Measurements from ENCODE around the gene TBX2.

Gene TBX2

DNA sequence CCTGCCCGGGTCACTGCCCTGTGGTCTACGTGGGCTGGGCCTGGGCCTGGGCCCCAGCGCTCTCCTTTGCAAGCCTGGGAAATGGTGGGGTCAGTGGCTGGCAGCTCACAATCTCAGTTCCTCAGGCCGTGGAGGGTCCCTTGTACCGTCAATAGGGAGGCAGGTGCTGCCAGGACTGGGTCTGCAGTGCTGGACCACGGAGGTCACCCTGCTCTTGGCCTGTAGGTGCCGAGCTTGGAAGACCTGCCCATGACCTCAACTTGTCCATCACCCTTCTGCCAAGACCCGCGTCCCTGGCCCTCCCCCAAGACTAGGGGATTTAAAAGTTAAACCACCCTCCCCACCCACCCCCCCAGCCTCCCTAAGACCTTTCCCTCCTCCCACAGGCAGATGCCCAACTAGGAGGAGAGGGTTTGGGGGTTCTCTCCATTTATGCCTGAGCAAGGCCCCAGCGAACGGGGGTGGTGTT lies 2.5 kb downstream of the TBX2 start:
- no peak for DNase-seq (ENCODE audit: low read depth in 2 of 2)

DNA sequence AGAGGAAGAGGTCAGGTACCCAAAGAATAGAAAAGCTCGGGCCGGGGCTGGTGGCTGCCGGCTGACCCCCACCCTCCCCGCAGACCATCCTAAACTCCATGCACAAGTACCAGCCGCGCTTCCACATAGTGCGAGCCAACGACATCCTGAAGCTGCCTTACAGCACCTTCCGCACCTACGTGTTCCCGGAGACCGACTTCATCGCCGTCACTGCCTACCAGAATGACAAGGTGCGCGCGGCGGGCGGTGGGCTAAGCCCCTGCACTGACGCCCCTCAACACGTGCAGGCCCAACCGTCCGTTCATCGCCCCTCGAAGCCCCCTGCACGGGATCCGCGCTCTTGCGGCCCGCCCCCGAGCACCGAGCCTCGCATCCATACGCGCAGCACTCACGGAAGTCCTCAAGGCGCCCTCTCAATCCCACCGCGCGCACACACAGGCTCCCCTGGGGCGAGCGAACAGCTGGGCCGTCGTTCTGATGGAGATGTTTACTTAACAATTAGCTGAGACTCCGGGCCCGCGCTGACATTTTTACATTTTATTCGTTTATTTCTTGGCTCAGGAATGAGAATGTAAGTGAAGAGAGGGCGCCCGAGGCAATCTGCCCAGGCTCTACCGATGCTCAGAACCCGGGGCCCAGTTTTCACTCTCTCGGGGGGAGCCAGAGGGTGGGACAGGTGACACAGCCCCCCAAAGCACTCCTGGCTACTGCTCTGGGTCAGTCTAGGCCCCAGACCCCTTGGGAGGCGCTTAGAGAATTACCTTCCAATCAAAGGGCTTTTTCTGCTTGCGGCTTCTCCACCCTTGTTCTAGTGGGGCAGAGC lies 3.5 kb downstream of the TBX2 start:
- DNase-seq (ENCODE audit: low read depth in 2 of 2) = no peak

- no peak for DNase-seq (ENCODE audit: low read depth in 2 of 2)
These were observed 4.4 kb downstream of the TBX2 start for GRCh38 chr17:61403801-61404662.

DNA sequence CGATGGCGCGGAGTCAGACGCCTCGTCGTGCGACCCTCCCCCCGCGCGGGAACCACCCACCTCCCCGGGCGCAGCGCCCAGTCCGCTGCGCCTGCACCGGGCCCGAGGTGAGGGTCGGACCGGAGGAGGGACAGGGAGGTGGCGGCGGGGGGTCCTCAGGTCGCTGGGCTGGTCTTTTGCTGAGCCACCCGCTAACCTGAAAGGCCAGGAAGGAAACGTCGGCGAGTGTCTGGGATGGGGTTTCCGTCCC lies 4.9 kb downstream of the TBX2 start:
- no peak for DNase-seq (ENCODE audit: low read depth in 2 of 2)

DNA sequence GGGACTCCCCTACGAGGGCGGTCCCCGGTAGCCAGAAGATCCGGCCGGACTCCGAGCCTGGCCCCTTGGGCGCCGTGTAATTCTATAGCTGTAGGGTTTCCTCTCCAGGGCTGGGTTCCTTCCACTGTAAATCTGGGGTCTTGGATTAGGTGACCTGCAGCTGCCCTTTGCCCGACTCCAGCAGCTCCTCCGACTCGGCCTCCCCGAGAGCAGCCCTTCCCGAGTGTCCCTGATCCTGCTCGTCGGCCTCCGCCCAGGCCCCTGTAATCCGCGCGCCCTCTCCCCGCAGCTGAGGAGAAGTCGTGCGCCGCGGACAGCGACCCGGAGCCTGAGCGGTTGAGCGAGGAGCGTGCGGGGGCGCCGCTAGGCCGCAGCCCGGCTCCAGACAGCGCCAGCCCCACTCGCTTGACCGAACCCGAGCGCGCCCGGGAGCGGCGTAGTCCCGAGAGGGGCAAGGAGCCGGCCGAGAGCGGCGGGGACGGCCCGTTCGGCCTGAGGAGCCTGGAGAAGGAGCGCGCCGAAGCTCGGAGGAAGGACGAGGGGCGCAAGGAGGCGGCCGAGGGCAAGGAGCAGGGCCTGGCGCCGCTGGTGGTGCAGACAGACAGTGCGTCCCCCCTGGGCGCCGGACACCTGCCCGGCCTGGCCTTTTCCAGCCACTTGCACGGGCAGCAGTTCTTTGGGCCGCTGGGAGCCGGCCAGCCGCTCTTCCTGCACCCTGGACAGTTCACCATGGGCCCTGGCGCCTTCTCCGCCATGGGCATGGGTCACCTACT lies 5.5 kb downstream of the TBX2 start:
- no peak for DNase-seq (ENCODE audit: low read depth in 2 of 2)

DNA sequence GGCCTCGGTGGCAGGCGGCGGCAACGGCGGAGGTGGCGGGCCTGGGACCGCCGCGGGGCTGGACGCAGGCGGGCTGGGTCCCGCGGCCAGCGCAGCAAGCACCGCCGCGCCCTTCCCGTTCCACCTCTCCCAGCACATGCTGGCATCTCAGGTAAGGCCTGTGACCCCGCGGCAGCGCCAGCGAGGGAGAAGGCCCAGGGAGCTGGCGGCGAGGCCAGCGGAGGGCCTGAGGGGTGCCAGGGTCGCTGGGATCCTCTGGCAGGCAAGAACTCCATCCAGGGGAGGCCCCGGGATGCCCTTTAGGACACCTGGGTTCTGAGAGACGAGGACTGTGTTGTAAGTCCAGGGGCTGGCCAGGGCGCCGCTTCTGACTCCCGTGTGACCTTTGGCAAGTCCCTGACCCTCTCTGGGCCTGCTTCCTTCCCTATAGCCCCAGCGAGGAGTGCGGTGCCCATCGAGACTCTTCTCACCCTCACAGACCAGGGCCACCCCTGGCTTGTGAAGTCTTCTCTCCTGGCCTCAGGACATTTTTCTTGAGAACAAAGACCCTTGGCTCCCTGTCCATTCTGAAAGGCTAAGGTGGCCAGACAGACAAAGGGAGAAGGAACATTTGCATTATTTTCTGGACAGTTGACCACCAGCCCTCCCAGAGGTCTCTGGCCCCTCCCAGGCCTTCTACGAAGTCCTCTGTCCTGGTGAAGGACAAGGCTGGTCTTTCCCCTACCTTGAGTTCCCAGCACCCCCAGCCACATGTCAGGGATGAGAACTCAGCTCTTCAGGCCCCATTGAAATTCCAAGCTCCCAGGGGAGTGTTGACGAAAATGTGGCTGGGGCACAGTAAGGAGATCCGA lies 6.3 kb downstream of the TBX2 start:
- no peak for DNase-seq (ENCODE audit: low read depth in 2 of 2)

DNA sequence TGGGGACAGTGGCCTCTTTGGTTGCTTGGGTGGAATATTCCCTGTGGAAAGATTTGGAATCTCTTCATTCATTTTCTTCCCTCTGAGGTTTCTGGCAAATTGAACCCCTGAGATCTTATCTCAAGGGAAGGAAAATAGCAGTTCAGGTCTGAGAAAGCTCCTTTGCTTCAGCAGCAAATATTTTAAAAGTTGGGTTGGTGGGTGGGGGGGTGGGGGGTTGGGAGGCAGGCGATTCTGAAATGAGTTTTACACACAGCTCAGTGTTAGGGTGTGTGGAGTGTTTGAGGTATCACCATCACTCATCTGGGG lies 6.8 kb downstream of the TBX2 start:
- DNase-seq (ENCODE audit: low read depth in 2 of 2) = no peak

DNA sequence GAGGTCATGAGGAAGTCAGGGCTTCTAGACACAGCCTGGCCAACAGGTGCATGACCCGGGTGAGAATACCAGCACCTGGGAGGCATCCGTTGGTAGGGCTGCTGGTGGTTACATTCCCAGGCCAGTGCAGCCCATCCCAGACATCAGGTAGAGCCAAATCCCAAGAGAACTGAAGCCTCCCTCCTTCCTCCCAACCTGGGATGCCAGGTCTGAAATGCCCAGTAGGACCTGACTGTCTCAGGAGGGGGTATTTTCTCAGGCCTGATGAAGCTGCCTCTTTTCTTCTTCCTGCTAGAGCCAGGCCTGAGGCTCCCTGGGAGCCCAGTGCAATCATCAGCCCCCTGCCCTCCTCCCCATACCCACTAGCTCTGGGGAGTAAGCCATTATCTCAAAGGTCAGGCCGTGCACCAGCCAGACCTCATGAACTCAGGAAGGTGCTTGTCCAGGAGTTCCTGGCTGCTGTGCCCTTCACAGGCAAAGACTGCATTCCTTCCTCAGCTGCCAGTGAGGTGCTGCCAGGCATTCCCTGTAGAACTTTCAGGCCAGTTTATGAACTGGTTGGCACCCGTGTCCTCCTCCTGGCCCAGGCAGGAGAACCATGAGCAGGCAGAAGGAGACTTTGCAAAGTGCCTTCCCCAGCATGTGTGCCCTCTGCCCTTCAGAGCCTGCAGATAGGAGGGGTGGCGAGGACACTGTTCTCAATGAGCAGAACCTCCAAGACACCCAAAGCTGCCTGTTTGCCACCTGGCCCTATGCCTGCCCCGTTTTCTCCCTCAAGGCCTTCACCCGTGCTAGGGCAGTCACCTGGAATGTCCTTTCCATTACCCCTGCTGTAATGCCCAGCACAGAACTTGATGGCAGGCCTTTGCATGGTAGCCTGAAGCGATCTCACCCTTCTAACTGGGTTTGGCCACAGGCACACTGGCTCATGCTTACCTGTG lies 7.6 kb downstream of the TBX2 start:
- no peak for DNase-seq (ENCODE audit: low read depth in 2 of 2)

DNA sequence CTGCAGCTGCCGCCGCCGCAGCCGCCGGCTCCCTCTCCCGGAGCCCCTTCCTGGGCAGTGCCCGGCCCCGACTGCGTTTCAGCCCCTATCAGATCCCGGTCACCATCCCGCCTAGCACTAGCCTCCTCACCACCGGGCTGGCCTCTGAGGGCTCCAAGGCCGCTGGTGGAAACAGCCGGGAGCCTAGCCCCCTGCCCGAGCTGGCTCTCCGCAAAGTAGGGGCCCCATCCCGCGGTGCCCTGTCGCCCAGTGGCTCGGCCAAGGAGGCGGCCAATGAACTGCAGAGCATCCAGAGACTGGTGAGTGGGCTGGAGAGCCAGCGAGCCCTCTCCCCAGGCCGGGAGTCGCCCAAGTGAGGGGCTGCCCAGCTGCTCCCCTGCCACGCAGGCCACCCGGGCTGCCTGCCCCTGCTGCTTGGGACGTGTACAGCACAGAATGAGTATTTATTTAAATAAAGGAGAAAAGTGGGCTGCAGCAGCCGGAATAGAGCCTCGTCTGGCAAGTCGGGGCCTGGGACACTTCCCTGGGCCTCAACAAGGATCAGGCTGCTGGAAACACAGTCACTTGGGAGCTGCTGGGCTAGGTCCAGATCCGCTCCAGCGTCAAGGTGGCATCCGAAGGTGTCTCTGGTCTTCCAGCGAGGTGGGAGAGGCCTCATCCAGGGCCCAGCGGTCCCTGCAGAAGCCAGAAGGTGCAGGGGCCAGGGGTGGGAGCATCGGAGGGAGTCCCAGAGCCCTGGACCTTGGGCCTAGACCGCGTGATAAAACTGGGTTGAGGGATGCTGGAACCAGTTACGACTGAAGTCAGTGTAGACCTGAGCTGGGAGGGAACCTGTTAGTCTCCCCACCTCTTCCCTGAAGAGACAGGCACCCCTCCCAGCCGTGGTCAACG lies 8.8 kb downstream of the TBX2 start:
- no peak for DNase-seq (ENCODE audit: low read depth in 2 of 2)

DNA sequence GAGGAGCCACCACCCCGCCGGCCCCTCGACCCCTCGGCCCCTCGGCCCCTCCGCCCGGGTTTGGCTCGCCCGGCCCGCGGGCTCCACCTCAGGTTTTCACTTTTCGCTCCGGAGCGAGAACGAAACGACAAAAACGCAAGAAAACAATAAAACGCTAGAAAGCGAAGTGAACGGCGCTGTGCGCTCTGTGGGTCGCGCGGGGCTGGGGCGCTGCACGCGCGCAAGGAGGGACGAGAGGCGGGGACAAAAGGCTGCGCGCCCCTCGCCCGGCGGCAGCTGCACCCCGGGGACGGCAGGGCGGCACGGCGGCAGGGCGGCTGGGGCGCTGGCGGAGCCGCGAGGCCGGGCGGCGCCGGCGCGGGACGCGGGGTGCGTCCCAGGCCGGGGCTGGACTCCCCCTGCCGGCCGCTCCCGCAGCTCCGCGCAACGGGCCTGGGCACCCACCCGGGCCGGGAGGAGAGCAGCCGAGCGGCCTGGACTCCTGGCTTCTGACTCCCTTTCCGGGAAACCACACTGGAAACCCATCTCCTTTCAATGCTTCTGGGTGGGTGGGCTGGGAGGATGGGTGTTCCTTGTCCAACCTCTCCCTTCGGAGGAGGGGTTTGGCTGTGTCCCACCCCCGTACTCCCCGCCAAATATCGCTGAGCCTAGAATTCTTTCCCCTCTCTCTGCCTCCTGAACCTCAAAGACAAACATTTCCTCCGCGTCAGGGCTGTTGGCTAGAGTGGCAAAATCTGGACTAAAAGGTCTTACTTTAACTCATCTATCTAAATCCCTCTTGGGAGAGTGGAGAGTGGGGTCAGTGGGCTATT lies 9.9 kb downstream of the TBX2 start:
- DNase-seq (ENCODE audit: low read depth in 2 of 2) = no peak

GRCh38 chr17:61410141-61411010 lies 10.7 kb downstream of the TBX2 start:
- peak in 1 of 2 experiments; percentile 61 for DNase-seq (ENCODE audit: low read depth in 2 of 2)

DNA sequence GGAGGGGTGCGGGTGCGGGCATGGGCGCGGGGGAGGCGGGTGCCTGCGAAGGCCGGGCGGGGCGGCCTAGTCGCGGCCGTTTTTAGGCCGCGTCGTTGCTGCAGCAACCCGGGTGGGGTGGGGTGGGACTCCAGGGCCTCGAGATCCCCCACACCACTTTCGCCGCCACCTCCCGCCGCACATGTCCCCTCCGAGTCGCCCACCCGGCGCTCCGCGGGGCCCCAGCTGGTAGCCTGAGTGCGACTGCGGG lies 11.3 kb downstream of the TBX2 start:
- no peak for DNase-seq (ENCODE audit: low read depth in 2 of 2)

- DNase-seq (ENCODE audit: low read depth in 2 of 2) = no peak
These were observed 11.9 kb downstream of the TBX2 start for GRCh38 chr17:61411261-61412142.

DNA sequence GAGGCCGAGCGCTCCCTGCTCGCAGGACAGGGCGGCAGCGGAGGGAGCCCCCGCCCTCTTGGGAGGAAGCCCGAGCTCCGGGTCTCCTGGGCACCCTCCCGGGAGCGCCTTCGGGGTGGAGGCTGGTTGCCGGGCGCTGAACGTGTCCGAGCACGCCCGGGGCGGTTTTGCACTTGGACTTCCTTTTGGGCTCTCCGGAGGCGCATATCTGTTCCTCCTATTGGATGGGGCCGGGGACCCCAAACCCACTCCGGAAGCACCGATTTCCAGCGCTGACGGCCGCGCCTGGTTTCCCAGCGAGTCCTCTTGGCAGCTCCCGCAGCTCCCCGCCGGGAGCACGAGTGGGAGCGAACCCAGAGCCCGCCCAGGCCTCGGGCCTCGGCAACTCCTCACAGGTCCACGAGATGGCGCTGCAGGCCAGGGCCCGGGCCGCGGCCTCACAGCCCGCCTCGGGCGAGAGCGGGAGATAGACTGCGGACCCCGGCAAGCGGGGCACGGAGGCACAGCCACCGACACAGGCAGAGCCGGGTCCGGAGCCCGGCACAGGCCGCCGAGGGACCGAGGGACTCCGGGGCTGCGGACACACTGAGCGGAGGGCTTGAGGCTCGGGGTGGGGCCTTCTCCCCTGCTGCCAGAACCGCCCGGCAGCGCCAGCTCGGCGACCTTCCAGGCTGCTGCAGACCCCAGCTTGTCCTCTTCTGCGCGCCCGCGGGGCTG lies 12.7 kb downstream of the TBX2 start:
- peak; percentile 61 to 64 for DNase-seq (ENCODE audit: low read depth in 2 of 2)

- no peak for DNase-seq (ENCODE audit: low read depth in 2 of 2)
These were observed 13.4 kb downstream of the TBX2 start for GRCh38 chr17:61412860-61413660.

Measured in stimulated activated CD4-positive, alpha-beta T cell treated with anti-CD3 and anti-CD28 coated beads, Interleukin-12 subunit alpha, Interleukin-12 subunit beta, amount 100 ng/mL, for 24 hours (primary cell).